SK-N-SH (cell line): Measurements from ENCODE around the gene MTPN. TPM values are rescaled to one million over a fixed set of nuclear protein-coding genes. Genes with fewer than 3 reads are reported as not detected.

Source experiments
- CTCF ChIA-PET: fragments of 300-600, 350-600 bp; formaldehyde crosslinking; extraction: SDS; loops from one replicate; lab custom pipeline; 2021; lab: Yijun Ruan, JAX
- POLR2A ChIA-PET: fragments of 350-600 bp; sonication (Branson Sonifier 250); formaldehyde crosslinking; extraction: SDS; loops from one replicate; lab custom pipeline; 2020; ENCODE audit warnings: antibody characterized with exemption, inconsistent platforms; lab: Yijun Ruan, JAX
- DNase-seq: peaks from one replicate; pipeline ENCODE4 v3.0.0; 2012
- H2AFZ ChIP-seq: fragments of 200-600 bp; sonication (generic); 2 replicates; pipeline ENCODE4 v1.8.1; 2016; ENCODE audit warnings: antibody characterized with exemption, mild to moderate bottlenecking, low read depth
- H3F3A ChIP-seq: fragments of 200-600 bp; sonication (generic); replicated peaks from 2 replicates; pipeline ENCODE3; 2016; ENCODE audit warnings: antibody characterized with exemption, mild to moderate bottlenecking; ENCODE audit not compliant: insufficient read depth
- H3K27ac ChIP-seq, 2 experiments: fragments of 200-500 bp in 1 of 2; fragments of 200-600 bp in 1 of 2; sonication (Bioruptor generic) in 1 of 2; sonication (generic), shearing (Covaris generic) in 1 of 2; 2 replicates each; pipeline versions ENCODE4 v1.5.1 to v1.6.1; 2014 to 2016; ENCODE audit warnings: low read depth in 2 of 2, inconsistent platforms in 1 of 2, low read length in 1 of 2, mild to moderate bottlenecking in 1 of 2, mixed read lengths in 1 of 2
- H3K27me3 ChIP-seq: fragments of 200-600 bp; sonication (generic), shearing (Covaris generic); 2 replicates; pipeline ENCODE4 v1.6.1; 2016; ENCODE audit warnings: mixed run types; ENCODE audit not compliant: insufficient read depth
- H3K36me3 ChIP-seq, 2 experiments: fragments of 200-500 bp in 1 of 2; fragments of 200-600 bp in 1 of 2; sonication (Bioruptor generic) in 1 of 2; sonication (generic) in 1 of 2; replicated peaks in 1 of 2; 2 replicates each; pipeline versions ENCODE3 to v1.5.1; 2014 to 2016; ENCODE audit warnings: low read length in 1 of 2, mild to moderate bottlenecking in 1 of 2; ENCODE audit not compliant: insufficient read depth in 2 of 2, control insufficient read depth in 1 of 2
- H3K4me1 ChIP-seq, 2 experiments: fragments of 200-500 bp in 1 of 2; fragments of 200-600 bp in 1 of 2; sonication (Bioruptor generic) in 1 of 2; sonication (generic), shearing (Covaris generic) in 1 of 2; 2 replicates each; pipeline versions ENCODE4 v1.5.1 to v1.6.1; 2014 to 2016; ENCODE audit warnings: low read depth in 1 of 2, low read length in 1 of 2, mixed run types in 1 of 2; ENCODE audit not compliant: insufficient read depth in 2 of 2, control insufficient read depth in 1 of 2
- H3K4me2 ChIP-seq: fragments of 200-600 bp; sonication (generic), shearing (Covaris generic); 2 replicates; pipeline ENCODE4 v1.6.1; 2017; ENCODE audit warnings: mixed run types
- H3K4me3 ChIP-seq, 2 experiments: fragments of 200-500 bp in 1 of 2; fragments of 200-600 bp in 1 of 2; sonication (Bioruptor generic) in 1 of 2; sonication (generic), shearing (Covaris generic) in 1 of 2; 2 replicates each; pipeline versions ENCODE4 v1.5.1 to v1.8.1; 2014 to 2016; ENCODE audit warnings: low read depth in 2 of 2, inconsistent platforms in 1 of 2, low read length in 1 of 2, mild to moderate bottlenecking in 1 of 2, mixed read lengths in 1 of 2, moderate library complexity in 1 of 2
- H3K79me2 ChIP-seq: fragments of 200-600 bp; sonication (generic); 2 replicates; pipeline ENCODE4 v1.8.1; 2017; ENCODE audit warnings: mild to moderate bottlenecking; ENCODE audit not compliant: insufficient read depth
- H3K9ac ChIP-seq: fragments of 200-600 bp; sonication (generic); 2 replicates; pipeline ENCODE4 v1.6.1; 2017; ENCODE audit warnings: mixed run types
- H3K9me2 ChIP-seq: fragments of 200-600 bp; sonication (generic); 2 replicates; pipeline ENCODE4 v1.6.1; 2017; ENCODE audit warnings: mixed run types
- H3K9me3 ChIP-seq: fragments of 200-600 bp; sonication (generic); 2 replicates; pipeline ENCODE4 v1.6.1; 2017; ENCODE audit warnings: mixed run types, mild to moderate bottlenecking, moderate library complexity
- H4K20me1 ChIP-seq: fragments of 200-600 bp; sonication (generic); 2 replicates; pipeline ENCODE4 v1.6.1; 2017; ENCODE audit warnings: mild to moderate bottlenecking, mixed run types; ENCODE audit not compliant: insufficient read depth
- CHD2 ChIP-seq: fragments of 150-350 bp; IDR thresholded peaks from 2 replicates; pipeline ENCODE4 v1.6.1; 2018; ENCODE audit warnings: low read length; ENCODE audit not compliant: partially characterized antibody
- CTCF ChIP-seq: fragments of 200-600 bp; sonication (generic); IDR thresholded peaks from 2 replicates; pipeline ENCODE4 v1.6.1; 2017; ENCODE audit warnings: antibody characterized with exemption, mild to moderate bottlenecking, moderate library complexity
- ELF1 ChIP-seq: IDR thresholded peaks from 2 replicates; pipeline ENCODE4 v1.4.0; 2012
- EP300 ChIP-seq, 2 experiments: IDR thresholded peaks; 2 replicates each; pipeline versions ENCODE4 v1.4.0 to v1.6.1; 2012; ENCODE audit warnings: borderline replicate concordance in 1 of 2, low read depth in 1 of 2, low read length in 1 of 2
- FOXJ3 ChIP-seq: sonication (generic); formaldehyde crosslinking; IDR thresholded peaks from 2 replicates; pipeline ENCODE4 v1.5.1; 2020; ENCODE audit warnings: mild to moderate bottlenecking, missing genetic modification reagents
- FOXM1 ChIP-seq: IDR thresholded peaks from 2 replicates; pipeline ENCODE4 v1.4.0; 2012; ENCODE audit warnings: low read depth, mild to moderate bottlenecking
- GABPA ChIP-seq: IDR thresholded peaks from 2 replicates; pipeline ENCODE4 v1.4.0; 2012; ENCODE audit warnings: low read depth, mild to moderate bottlenecking
- GATA2 ChIP-seq: sonication (generic); formaldehyde crosslinking; IDR thresholded peaks from 2 replicates; pipeline ENCODE4 v1.5.0; 2020; ENCODE audit warnings: mild to moderate bottlenecking, missing genetic modification reagents
- JUND ChIP-seq: IDR thresholded peaks from 2 replicates; pipeline ENCODE4 v1.4.0; 2012
- MEF2A ChIP-seq: IDR thresholded peaks from 2 replicates; pipeline ENCODE4 v1.4.0; 2012; ENCODE audit warnings: low read depth, borderline replicate concordance
- PBX3 ChIP-seq: IDR thresholded peaks from 2 replicates; pipeline ENCODE4; 2012
- RAD21 ChIP-seq: IDR thresholded peaks from 2 replicates; pipeline ENCODE4 v1.6.1; 2012; ENCODE audit warnings: mild to moderate bottlenecking, low read length
- RCOR1 ChIP-seq: fragments of 150-350 bp; IDR thresholded peaks from 2 replicates; pipeline ENCODE4 v1.6.1; 2017; ENCODE audit warnings: antibody characterized with exemption, low read length
- REST ChIP-seq: IDR thresholded peaks from 2 replicates; pipeline ENCODE4 v1.6.1; 2012; ENCODE audit warnings: mild to moderate bottlenecking, low read depth, low read length, moderate library complexity
- RFX5 ChIP-seq: IDR thresholded peaks from 2 replicates; pipeline ENCODE4 v1.6.1; 2012; ENCODE audit warnings: mild to moderate bottlenecking, improper control_type of control experiment, low read length
- RXRA ChIP-seq: IDR thresholded peaks from 2 replicates; pipeline ENCODE4 v1.4.0; 2012; ENCODE audit warnings: low read depth, mild to moderate bottlenecking, borderline replicate concordance
- TAF1 ChIP-seq: IDR thresholded peaks from 2 replicates; pipeline ENCODE4 v1.6.1; 2012; ENCODE audit warnings: low read depth, mild to moderate bottlenecking, low read length, moderate library complexity, borderline replicate concordance
- TCF12 ChIP-seq: IDR thresholded peaks from 2 replicates; pipeline ENCODE4 v1.4.0; 2012
- USF2 ChIP-seq: fragments of 150-350 bp; IDR thresholded peaks from 2 replicates; pipeline ENCODE4 v1.6.1; 2017; ENCODE audit warnings: antibody characterized with exemption, low read length, low read depth, borderline replicate concordance
- ZBTB33 ChIP-seq: IDR thresholded peaks from 2 replicates; pipeline ENCODE4 v1.4.0; 2012; ENCODE audit warnings: low read depth, borderline replicate concordance
- WGBS: methylation state at CpG from one replicate; pipeline ENCODE4 v1.1.6; 2017; ENCODE audit warnings: low lambda C conversion rate; 5-methylcytosine and 5-hydroxymethylcytosine counted together
- polyA plus RNA-seq, 3 experiments: library from polyadenylated mRNA; depleted of rRNA; stranded (reverse); fragments of >200 nt; gene quantifications; 2 replicates each; pipeline ENCODE4 v1.2.3, GENCODE V29; 2012

MTPN gene
- polyA plus RNA-seq, 1 of the 3 experiments (the other 2 are of a cell fraction), result 135 TPM

GRCh38 chr7:135946289-135947055, 30.7 kb downstream of the MTPN start:
- TF ChIP-seq ELF1, result no peak
- no peak for TF ChIP-seq CHD2
- TF ChIP-seq RCOR1, result no peak
- TF ChIP-seq GABPA, result no peak
- TF ChIP-seq RXRA, result no peak
- TF ChIP-seq RFX5, result no peak
- TF ChIP-seq JUND, result no peak
- TF ChIP-seq GATA2, result no peak
- TF ChIP-seq PBX3, result no peak
- no peak for TF ChIP-seq REST
- TF ChIP-seq FOXJ3, result no peak
- TF ChIP-seq EP300 (IDR thresholded peaks at IDR 0.05; ENCODE audit: borderline replicate concordance in 1 of 2, low read depth in 1 of 2, low read length in 1 of 2), result no peak
- no peak for TF ChIP-seq ZBTB33
- TF ChIP-seq TAF1, result no peak
- TF ChIP-seq CTCF, result no peak
- no peak for TF ChIP-seq FOXM1
- TF ChIP-seq USF2, result no peak
- TF ChIP-seq RAD21, result no peak
- no peak for TF ChIP-seq MEF2A
- no peak for TF ChIP-seq TCF12
- Histone ChIP-seq H3K9ac (no peak overlapping the region), H2AFZ (no peak overlapping the region), H3K9me2 (no peaks in the 10 kb centered on the region), H3K4me3 (no peak overlapping the region), H3K4me1 (peaks cover 2 to 7% of the 10 kb centered on the region in 2 experiments; a peak in 3 of 4 replicates), H3K36me3 (peaks cover 75 to 82% of the 10 kb centered on the region in 2 experiments), H3F3A (peaks cover 4% of the 10 kb centered on the region), H3K9me3 (no peaks in the 10 kb centered on the region), H4K20me1 (peaks cover 28% of the 10 kb centered on the region), H3K27me3 (no peaks in the 10 kb centered on the region), H3K79me2 (peaks cover 94% of the 10 kb centered on the region), H3K4me2 (no peak overlapping the region), H3K27ac (peak overlapping the region in 1 of 2 experiments; percentile 22; a peak in 1 of 4 replicates)
- no peak for DNase-seq
- ChIA-PET POLR2A (no interaction called here), CTCF (interaction anchor here (1.1 kb wide), 1 partner anchor 67 kb away, joined by 3 read pairs; no protein-coding TSS in a partner anchor)
- 93% methylated on average over 3 of the region's 3 CpGs for WGBS
